Iris pigment epithelial cell (primary cell): ENCODE data around the gene PTP4A1.

Experiments
- DNase-seq: peaks from one replicate; pipeline ENCODE4 v3.0.0-alpha.2; 2011; ENCODE audit warnings: low read depth

The PTP4A1 gene

GRCh38 chr6:63556369-63556768, 15.9 kb upstream of the PTP4A1 start:
- DNase-seq: no peak

DNA sequence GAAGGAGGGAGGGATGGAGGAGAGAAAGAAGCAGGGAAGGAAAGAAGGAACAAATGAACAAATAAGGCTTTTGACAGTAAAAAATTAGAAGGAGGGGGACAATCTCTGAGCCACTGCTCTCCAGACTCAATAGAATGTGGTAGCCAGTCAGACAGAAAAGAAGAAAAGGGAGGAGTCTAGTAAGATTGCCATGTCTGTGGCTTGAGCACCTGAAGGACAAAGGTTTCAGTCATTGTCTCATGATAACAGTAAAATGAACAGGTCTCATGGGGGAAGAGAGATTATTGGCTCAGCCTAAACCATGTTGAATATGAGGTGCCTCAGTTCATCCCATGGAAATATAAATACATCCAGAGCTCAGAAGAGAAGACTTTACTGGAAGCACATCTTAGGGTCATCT, 14.0 kb upstream of the PTP4A1 start:
- no peak for DNase-seq

DNA sequence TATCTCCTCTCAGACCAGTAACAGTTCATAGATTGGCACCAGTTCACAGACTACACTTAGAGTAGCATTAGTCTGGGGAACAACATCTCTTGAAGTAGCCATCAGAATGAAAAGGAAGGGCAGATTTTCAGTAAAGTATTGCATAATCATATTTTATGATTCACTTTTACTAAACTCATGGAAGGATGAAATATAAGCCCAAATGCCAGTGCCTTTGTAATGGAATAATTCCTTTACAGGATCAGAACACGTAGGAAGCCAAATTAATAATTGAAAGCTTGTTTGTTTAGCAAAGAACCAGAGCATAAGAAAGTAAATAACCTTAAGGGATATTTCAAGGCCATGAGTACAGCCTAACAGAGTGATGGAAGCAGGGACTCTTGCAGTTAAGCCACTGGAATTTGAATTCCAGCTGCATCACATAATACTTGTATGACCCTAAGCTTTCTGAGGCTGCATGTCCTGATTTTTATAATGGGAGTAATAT, 11.4 kb upstream of the PTP4A1 start:
- peak; percentile 73 for DNase-seq

DNA sequence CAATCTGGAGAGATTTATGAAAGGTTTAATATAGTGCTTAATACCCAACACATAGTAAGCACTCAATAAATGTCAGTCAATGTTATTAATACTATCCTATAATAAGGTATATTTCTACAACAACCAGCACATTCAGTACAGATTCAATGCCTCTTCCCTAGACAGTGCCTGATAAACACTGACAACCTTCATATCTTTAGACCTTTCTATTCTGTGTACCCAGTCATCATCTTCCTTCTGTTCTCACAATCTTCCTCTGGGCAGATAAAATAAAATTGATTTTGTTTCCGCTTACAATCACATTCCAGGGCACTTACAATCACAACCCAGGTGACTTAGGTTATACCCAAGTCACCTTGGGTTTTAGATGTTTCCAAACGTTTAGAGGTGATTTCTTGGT, 11.0 kb upstream of the PTP4A1 start:
- DNase-seq: no peak

DNA sequence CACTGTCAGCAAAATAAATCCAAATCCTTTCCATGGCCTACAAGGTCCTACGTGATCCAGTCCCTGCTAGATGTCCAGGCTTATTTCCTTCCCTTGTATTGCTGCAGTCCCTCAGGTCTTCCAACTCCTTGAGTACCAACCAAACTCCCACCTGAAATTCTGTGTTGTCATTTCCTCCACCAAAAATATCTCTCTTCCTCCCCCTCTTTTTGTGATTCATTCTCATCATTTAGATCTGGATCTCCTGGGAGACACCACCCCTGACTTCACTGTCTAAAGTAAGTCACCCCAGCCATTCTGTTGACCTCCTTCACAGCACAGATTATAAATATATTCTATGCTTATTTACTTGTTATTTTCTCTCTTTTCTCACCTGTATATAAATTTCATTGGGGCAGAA, 9.0 kb upstream of the PTP4A1 start:
- no peak for DNase-seq

DNA sequence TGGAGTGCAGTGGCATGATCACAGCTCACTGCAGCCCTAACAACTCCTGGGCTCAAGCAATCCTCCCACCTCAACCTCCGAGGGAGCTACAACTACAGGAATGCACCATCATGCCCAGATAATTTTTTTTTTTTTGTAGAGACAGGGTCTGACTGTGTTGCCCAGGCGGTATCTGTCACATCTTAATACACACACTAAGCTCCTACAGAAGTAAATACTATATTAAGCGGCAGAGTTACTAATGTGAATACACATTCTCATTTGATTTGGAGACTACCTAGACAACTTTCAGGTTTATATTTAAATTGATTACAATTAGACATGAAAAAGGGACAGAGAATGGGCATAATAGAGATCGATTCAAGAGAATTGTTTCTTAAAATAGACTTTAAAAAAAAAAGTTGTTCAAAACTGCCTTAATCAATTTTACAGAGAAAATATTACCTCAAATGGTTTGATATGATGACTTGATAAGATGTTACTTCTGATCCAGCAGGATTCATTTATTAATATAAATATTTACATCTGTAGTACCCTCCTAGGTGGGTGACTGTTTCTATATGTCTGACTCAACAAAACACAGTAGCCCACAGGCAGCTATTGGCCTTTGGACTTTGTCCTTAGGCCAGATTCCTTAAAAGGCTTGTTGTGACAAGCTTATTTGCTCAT, 7.1 kb upstream of the PTP4A1 start:
- DNase-seq: no peak

DNA sequence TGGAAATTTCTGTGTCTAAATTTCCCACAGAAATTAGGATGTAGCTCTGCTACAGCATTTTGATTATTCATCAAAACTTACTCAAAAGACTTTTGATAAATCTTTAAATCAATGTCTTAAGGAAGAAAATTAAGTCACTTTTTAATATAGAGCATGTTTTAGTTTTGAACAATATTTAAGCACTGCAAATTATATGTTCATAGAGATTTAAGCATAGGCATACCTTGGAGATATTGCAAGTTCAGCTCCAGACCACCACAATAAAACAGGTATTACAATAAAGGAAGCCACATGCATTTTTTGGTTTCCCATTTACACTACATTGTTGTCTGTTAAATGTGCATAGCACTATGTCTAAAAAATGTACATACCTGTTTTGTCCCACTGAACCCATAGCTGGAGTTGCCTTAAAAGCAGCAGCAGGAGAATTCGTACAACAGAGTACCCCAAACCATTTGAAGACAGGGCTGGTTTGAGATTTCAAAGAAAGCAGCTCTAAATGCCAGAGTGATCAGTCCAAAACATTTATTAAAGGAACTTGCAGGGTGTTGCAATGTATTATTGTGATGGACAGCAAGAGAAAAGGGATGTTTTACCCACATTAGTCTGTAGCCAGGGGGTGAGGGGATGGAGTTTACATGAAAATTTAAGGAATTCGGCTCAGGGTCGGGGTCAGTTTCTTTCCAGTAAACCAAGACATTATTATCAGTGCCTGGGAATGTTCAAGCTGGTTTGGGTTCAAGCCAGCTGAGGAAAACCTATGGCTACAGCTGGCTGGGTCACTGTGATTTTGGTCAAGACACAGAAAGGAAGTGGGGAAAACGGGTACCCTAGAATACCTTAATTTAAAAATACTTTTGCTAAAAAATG, 6.3 kb upstream of the PTP4A1 start:
- peak; percentile 47 for DNase-seq

DNA sequence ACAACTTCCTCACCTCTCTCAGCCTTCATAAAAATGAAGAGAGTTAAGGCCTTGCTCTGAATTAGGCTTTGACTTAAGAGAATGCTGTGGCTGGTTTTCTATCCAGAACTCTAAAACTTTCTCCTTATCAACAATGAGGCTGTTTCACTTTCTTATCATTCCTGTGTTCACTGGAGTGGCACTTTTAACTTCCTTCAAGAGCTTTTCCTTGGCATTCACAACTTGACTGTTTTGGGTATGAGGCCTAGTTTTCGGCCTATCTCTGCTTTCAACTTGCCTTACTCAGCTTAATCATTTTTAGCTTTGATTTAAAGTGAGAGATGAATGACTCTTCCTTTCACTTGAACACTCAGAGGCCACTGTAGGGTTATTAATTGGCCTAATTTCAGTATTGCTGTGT, 4.3 kb upstream of the PTP4A1 start:
- DNase-seq: no peak

GRCh38 chr6:63571361-63572043, 778 bp upstream of the PTP4A1 start:
- DNase-seq: peak; percentile 77

- DNase-seq: no peak
Measured at GRCh38 chr6:63572747-63573075, 431 bp downstream of the PTP4A1 start.

GRCh38 chr6:63573076-63573898, 1.0 kb downstream of the PTP4A1 start:
- peak; percentile 62 for DNase-seq

DNA sequence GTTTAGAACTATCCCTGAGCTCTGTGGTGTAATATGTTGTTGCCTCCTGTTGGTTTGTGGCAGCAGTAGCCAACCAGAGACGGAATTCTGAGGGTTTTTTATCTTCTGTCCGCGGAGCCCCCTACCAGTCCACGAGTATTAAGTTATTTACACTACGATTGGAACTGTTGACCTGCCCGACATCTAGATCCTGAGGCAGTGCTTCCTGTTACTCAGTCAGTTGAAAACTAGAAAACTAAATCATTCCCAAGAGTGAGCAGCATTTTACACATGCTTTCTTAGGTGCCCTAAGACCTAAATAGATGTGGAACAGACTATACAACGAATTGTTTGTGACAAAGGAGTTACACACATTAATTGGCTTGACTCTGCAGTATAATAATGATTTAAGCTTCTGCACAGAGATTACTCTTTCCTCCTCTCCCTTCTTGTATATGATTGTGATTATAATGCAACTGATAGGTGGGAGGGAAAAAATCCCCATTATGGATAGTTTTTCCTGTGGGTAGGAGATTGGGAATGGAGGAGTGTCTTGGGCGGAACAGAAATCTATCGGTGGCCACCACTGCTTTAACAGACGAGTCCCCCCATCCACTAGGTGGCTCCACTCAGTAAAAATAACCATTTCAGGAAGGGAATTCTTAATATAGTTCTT, 1.7 kb downstream of the PTP4A1 start:
- DNase-seq: peak; percentile 57

DNA sequence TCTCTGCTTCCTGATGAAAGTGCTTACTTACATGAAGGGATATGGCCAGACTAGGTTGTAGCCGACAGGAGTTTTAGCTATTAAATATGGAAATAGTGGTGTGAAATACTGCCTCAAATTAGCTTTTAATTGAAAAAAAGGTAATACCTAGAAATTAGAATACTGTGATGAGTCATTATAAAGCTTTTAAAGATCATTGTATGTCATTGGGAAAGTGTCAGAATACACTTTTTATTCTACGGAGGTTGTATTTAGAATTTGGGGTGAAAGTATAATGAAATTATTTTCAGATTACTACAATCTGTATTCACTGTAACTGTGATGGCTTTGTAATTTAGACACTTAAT, 2.2 kb downstream of the PTP4A1 start:
- DNase-seq: no peak

DNA sequence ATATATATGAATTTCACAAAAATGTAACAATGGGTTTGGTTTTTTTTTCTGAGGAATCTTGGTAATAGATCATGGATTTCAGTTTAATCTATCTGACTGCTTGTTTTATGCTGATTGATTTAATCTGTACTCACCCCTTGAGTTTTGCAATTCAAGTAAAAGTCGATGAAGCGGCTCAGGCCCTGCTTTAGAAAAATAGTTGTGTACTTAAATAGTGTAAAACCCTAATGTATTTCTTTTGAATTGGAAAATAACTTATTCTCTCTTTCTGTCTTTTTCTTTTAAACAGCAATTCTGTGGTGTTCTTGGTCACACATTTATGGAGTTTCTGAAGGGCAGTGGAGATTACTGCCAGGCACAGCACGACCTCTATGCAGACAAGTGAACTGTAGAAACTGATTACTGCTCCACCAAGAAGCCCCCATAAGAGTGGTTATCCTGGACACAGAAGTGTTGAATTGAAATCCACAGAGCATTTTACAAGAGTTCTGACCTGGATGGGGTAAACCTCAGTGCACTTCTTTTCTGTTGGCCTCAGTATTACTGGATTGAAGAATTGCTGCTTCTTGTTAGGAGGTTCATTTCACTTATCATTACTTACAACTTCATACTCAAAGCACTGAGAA, 4.0 kb downstream of the PTP4A1 start:
- no peak for DNase-seq

DNA sequence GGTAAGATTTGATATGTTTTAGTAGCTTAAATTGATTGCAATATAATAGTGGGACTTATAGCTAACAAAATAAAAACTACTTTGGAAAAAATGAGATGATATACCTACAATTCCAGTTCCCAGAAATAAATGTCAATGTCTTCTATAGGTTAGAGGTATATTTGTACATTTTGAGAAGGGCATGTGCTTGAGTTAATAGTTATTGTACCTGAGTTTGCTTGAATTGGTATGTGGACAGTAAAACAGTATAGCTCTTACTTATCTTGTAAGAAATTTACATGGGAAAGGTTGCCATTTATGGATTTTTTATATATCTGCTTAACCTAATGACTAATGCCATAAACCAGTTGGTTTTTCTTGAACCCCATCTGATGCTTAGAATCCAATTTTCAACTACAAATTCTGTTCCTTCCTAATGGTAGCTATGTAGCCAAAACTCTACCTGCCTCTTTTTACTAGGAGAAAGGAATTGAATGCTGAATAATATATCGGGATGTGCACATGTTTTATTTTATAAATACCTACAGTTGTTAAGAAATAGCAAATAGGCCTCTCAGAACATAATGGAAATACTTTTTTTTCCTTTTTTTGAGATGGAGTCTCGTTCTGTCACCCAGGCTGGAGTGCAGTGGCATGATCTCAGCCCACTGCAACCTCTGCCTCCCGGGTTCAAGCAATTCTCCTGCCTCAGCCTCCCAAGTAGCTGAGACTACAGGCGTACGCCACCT, 4.9 kb downstream of the PTP4A1 start:
- DNase-seq: no peak

GRCh38 chr6:63578757-63579156, 6.5 kb downstream of the PTP4A1 start:
- DNase-seq: no peak

GRCh38 chr6:63579937-63580703, 7.8 kb downstream of the PTP4A1 start:
- no peak for DNase-seq

DNA sequence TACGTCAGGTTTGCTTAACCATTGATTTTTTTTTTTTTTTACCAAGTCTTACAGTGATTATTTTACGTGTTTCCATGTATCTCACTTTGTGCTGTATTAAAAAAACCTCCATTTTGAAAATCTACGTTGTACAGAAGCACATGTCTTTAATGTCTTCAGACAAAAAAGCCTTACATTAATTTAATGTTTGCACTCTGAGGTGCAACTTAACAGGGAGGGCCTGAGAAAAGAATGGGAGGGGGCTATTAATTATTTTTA, 8.4 kb downstream of the PTP4A1 start:
- DNase-seq: no peak

DNA sequence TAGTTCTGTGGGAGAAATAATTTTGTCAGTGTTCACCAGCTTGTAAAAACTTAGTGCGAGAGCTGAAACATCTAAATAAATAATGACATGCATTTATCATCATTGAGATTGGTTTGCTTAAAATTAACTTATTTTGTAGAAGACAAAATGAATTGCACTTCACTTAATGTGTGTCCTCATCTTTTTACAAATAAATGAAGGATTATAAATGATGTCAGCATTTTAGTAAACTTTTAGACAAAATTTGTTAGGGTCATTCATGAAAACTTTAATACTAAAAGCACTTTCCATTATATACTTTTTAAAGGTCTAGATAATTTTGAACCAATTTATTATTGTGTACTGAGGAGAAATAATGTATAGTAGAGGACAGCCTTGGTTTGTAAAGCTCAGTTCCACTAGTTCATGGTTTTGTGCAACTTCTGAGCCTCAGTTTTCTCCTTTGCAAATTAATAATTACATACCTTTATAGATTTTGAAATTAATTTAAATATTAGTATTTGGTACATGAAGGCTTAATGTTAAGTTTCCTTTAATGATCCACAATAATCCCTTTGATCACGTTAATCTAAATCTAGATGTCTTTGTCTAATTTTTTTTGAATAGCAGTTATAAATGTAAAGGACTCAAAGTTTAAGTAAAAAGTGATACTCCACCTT, 9.2 kb downstream of the PTP4A1 start:
- no peak for DNase-seq
